Measurements from ENCODE around the gene PPP1R15B. TPM values are rescaled to one million over a fixed set of nuclear protein-coding genes. Genes with fewer than 3 reads are reported as not detected.
A peak's percentile ranks its signal among the peaks of the same experiment; 100 is the strongest.

The PPP1R15B gene
- total RNA-seq, 2 experiments from 2014 or later = 63.8 to 64.6 TPM

- POLR2A ChIA-PET = no interaction called here
- TF ChIP-seq, protein P1, sequence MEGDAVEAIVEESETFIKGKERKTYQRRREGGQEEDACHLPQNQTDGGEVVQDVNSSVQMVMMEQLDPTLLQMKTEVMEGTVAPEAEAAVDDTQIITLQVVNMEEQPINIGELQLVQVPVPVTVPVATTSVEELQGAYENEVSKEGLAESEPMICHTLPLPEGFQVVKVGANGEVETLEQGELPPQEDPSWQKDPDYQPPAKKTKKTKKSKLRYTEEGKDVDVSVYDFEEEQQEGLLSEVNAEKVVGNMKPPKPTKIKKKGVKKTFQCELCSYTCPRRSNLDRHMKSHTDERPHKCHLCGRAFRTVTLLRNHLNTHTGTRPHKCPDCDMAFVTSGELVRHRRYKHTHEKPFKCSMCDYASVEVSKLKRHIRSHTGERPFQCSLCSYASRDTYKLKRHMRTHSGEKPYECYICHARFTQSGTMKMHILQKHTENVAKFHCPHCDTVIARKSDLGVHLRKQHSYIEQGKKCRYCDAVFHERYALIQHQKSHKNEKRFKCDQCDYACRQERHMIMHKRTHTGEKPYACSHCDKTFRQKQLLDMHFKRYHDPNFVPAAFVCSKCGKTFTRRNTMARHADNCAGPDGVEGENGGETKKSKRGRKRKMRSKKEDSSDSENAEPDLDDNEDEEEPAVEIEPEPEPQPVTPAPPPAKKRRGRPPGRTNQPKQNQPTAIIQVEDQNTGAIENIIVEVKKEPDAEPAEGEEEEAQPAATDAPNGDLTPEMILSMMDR (IDR thresholded peaks at IDR 0.05) = no peak
- ATAC-seq = no peak
- H3K27ac Mint-ChIP-seq = no peak overlapping the region
- no peak for DNase-seq
- H3K4me1 Mint-ChIP-seq (ENCODE audit: low read depth) = peaks cover 46% of the 10 kb centered on the region
- CTCF ChIA-PET = interaction anchor here (0.7 to 9.4 kb wide), 11 partner anchors 11 to 196 kb away, joined by 3 to 142 read pairs (median 32); partner anchors contain the start of gene REN
- H3K4me3 Mint-ChIP-seq = no peak overlapping the region
- no peaks in the 10 kb centered on the region for H3K9me3 Mint-ChIP-seq
- intact Hi-C loops (cut with micrococcal nuclease) = loop anchor here (5.0 kb wide), 1 partner anchor 109 kb away; no protein-coding TSS in a partner anchor
- no peaks in the 10 kb centered on the region for H3K36me3 Mint-ChIP-seq (ENCODE audit: low read depth)
- peaks cover 7% of the 10 kb centered on the region for H3K27me3 Mint-ChIP-seq
Observed at GRCh38 chr1:204361341-204361771, 50.3 kb downstream of the PPP1R15B start.

DNA sequence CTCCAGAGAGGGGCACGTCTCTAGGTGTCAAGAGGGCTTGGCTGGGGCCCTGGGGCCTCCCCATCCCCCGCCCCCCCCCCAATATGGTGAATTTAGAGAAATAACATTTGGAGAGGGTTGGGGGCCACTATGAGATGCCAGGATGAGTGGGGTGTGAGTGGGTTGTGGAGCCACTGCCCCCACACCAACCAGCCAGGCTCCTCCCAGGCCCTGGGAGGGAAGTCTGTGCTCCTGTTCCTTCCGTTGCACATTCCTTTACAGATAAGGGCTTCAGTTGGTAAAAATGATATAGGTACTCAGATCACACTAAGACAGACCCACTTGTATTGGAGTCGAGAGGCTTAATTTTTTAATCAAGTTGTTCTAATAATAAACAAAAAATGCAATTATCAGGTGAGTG is 51.3 kb downstream of the PPP1R15B start:
- Mint-ChIP-seq H3K4me3 (no peak overlapping the region), H3K9me3 (no peaks in the 10 kb centered on the region), H3K27ac (no peak overlapping the region), H3K27me3 (peaks cover 7% of the 10 kb centered on the region), H3K36me3 (ENCODE audit: low read depth) (no peaks in the 10 kb centered on the region), H3K4me1 (ENCODE audit: low read depth) (peaks cover 38% of the 10 kb centered on the region)
- intact Hi-C loops (cut with micrococcal nuclease) = loop anchor here (5.0 kb wide), 1 partner anchor 108 kb away; no protein-coding TSS in a partner anchor
- ChIA-PET CTCF (interaction anchor here (0.8 to 9.4 kb wide), 10 partner anchors 11 to 195 kb away, joined by 3 to 142 read pairs (median 4); partner anchors contain the start of genes GOLT1A and REN), POLR2A (no interaction called here)
- TF ChIP-seq, protein P1 (IDR thresholded peaks at IDR 0.05) = peak; percentile 14
- ATAC-seq (no peak), DNase-seq (no peak)

DNA sequence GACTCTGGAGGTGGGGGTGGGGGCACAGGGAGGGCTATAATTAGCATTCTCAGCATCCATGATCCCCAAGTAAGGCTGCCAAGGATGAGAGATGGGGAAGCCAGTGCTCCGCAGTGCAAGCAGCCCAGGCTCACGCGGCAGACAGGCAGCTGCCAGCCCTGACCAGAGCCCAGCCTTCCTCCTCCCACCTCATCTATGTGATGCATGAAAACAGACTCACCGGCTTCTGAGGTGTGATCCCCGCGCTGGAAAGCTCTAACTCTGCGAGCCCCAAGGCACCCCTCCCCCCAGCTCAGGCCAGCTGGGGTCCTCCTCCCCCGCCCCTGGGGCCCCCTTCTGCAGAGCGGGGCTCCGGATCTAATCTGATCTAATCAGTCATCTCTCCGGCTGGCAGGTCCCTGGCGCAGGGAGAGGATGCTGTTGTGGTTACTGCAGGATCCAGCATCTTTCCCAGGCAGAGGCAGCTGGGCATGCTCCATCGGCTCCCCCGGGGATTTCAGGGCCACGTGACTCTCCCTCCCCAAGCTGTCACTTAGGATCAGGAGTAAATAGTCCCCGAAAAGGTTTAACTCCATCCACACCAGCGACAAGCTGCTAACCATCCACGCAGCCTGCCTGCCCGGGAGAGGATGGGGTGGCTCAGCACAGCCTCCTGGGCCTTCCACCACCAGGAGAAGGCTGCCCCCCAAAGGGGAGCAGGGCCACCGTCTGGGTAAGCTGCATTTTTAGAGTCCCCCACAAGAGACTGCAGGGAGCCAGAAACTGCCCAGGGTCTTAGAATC is 52.0 kb downstream of the PPP1R15B start, which contains the start of gene PLEKHA6:
Gene PLEKHA6 (minus strand): TSS at position 456 of the 782 bp plus-strand sequence. CDS start 86,202 bp downstream, outside the sequence.
- Mint-ChIP-seq H3K4me1 (ENCODE audit: low read depth) (peaks cover 31% of the 10 kb centered on the region), H3K9me3 (no peaks in the 10 kb centered on the region), H3K27ac (no peak within 1 kb of the TSS), H3K4me3 (no peak within 1 kb of the TSS), H3K27me3 (peaks cover 7% of the 10 kb centered on the region), H3K36me3 (ENCODE audit: low read depth) (no peaks in the 10 kb centered on the region)
- DNase-seq = peak; percentile 69
- ChIA-PET CTCF (interaction anchor here (0.7 to 9.4 kb wide), 13 partner anchors 9 to 195 kb away, joined by 3 to 142 read pairs (median 6); partner anchors contain the start of genes GOLT1A and REN), POLR2A (no interaction called here)
- peak; percentile 36 for ATAC-seq
- intact Hi-C loops (cut with micrococcal nuclease) = loop anchor here (5.0 kb wide), 1 partner anchor 107 kb away; no protein-coding TSS in a partner anchor
- TF ChIP-seq, protein P1 (IDR thresholded peaks at IDR 0.05) = peak; percentile 38

DNA sequence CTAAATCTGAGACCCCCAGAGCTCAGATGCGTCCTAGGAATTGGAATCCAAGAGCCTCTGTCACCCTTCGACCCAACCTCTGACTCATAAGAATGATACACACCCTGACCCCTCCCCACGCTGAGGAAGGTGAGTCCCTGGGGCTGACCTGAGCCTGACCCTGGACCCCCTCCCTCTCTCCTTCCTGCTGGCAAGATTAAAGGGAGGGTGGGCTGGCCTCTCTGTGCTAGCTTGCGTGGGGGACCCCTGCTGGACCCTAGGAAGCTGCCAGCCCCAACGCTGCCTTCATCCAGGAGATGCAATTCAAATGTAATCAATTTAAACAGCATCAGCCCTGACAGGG is 52.5 kb downstream of the PPP1R15B start:
- Mint-ChIP-seq H3K27me3 (peaks cover 7% of the 10 kb centered on the region), H3K4me3 (no peak overlapping the region), H3K36me3 (ENCODE audit: low read depth) (no peaks in the 10 kb centered on the region), H3K4me1 (ENCODE audit: low read depth) (peaks cover 25% of the 10 kb centered on the region), H3K27ac (no peak overlapping the region), H3K9me3 (no peaks in the 10 kb centered on the region)
- no peak for ATAC-seq
- ChIA-PET POLR2A (no interaction called here), CTCF (interaction anchor here (1.0 to 9.4 kb wide), 8 partner anchors 8 to 194 kb away, joined by 3 to 142 read pairs (median 8); partner anchors contain the start of genes GOLT1A and REN)
- TF ChIP-seq, protein P1 (IDR thresholded peaks at IDR 0.05) = no peak
- DNase-seq = no peak
- intact Hi-C loops (cut with micrococcal nuclease) = no loop called here

- TF ChIP-seq, protein P1 (IDR thresholded peaks at IDR 0.05) = no peak
- Mint-ChIP-seq H3K4me3 (no peak overlapping the region), H3K27ac (no peak overlapping the region), H3K27me3 (peaks cover 7% of the 10 kb centered on the region), H3K4me1 (ENCODE audit: low read depth) (peaks cover 21% of the 10 kb centered on the region), H3K36me3 (ENCODE audit: low read depth) (no peaks in the 10 kb centered on the region), H3K9me3 (no peaks in the 10 kb centered on the region)
- intact Hi-C loops (cut with micrococcal nuclease) = no loop called here
- ATAC-seq = no peak
- POLR2A ChIA-PET = no interaction called here
- CTCF ChIA-PET = interaction anchor here (1.5 to 9.4 kb wide), 5 partner anchors 40 to 194 kb away, joined by 6 to 142 read pairs (median 10); partner anchors contain the start of genes GOLT1A and REN
- no peak for DNase-seq
Observed at GRCh38 chr1:204358605-204359004, 53.0 kb downstream of the PPP1R15B start.
